Measurements from ENCODE around the gene CDH4. TPM values are rescaled to one million over a fixed set of nuclear protein-coding genes. Genes with fewer than 3 reads are reported as not detected.
A peak's percentile ranks its signal among the peaks of the same experiment; 100 is the strongest.

Gene CDH4
- total and polyA plus RNA-seq, 10 donors = 0.30 to 20.1 (median 7.7) TPM

GRCh38 chr20:61571916-61572711 is 320.1 kb downstream of the CDH4 start:
- peak; percentile 29 for DNase-seq
- 69 to 82% (median 77%) methylated on average over 13 of the region's 13 CpGs for WGBS, 5 donors
- H3K27me3 ChIP-seq (replicated peaks in 1 of 7) = no peaks in the 10 kb centered on the region

GRCh38 chr20:61572789-61573188 is 320.7 kb downstream of the CDH4 start:
- TF ChIP-seq POLR2AphosphoS5 (IDR thresholded peaks at IDR 0.05) (no peak), CTCF (IDR thresholded peaks at IDR 0.05 in 8 of 11, conservative IDR thresholded peaks at IDR 0.05 in 3 of 11) (no peak), POLR2A (IDR thresholded peaks at IDR 0.05) (no peak)
- Histone ChIP-seq H3K4me3 (no peak overlapping the region), H3K4me1 (no peaks in the 10 kb centered on the region), H3K9me3 (peaks cover 0 to 19% (median 0%) of the 10 kb centered on the region in 8 donors), H3K27me3 (replicated peaks in 1 of 7) (no peaks in the 10 kb centered on the region), H3K27ac (no peak overlapping the region), H3K36me3 (no peaks in the 10 kb centered on the region)
- DNase-seq = no peak
- intact Hi-C loops (cut with DNase I; ENCODE audit: low total_unique reads) = no loop called here
- WGBS, 5 donors = 78 to 93% (median 88%) methylated on average over 7 of the region's 7 CpGs

More at GRCh38 chr20:61571916-61572711, 320.1 kb downstream of the CDH4 start:
- no peak overlapping the region for H3K4me3 ChIP-seq
- no peaks in the 10 kb centered on the region for H3K4me1 ChIP-seq
- intact Hi-C loops (cut with DNase I; ENCODE audit: low total_unique reads) = no loop called here
- no peaks in the 10 kb centered on the region for H3K36me3 ChIP-seq
- no peak overlapping the region for H3K27ac ChIP-seq
- TF ChIP-seq POLR2AphosphoS5 (IDR thresholded peaks at IDR 0.05) (no peak), CTCF (IDR thresholded peaks at IDR 0.05 in 8 of 11, conservative IDR thresholded peaks at IDR 0.05 in 3 of 11) (no peak)
- H3K9me3 ChIP-seq = peaks cover 0 to 19% (median 0%) of the 10 kb centered on the region in 8 donors

- intact Hi-C loops (cut with DNase I; ENCODE audit: low total_unique reads) = no loop called here
- Histone ChIP-seq H3K9me3 (peaks cover 0 to 19% (median 0%) of the 10 kb centered on the region in 8 donors), H3K4me1 (no peaks in the 10 kb centered on the region), H3K27me3 (replicated peaks in 1 of 7) (no peaks in the 10 kb centered on the region), H3K36me3 (no peaks in the 10 kb centered on the region), H3K4me3 (no peak overlapping the region), H3K27ac (no peak overlapping the region)
- DNase-seq = peak; percentile 51
- TF ChIP-seq POLR2A (IDR thresholded peaks at IDR 0.05) (no peak), POLR2AphosphoS5 (IDR thresholded peaks at IDR 0.05) (no peak)
- 76 to 86% (median 83%) methylated on average over 10 to 16 of the region's 16 CpGs for WGBS, 5 donors
Observed at GRCh38 chr20:61573415-61574305, 321.6 kb downstream of the CDH4 start.

GRCh38 chr20:61575151-61575937 is 323.3 kb downstream of the CDH4 start:
- no peaks in the 10 kb centered on the region for H3K27me3 ChIP-seq (replicated peaks in 1 of 7)
- H3K27ac ChIP-seq = no peak overlapping the region
- no peaks in the 10 kb centered on the region for H3K36me3 ChIP-seq
- 57 to 69% (median 59%) methylated on average over 6 of the region's 6 CpGs for WGBS, 5 donors
- no peaks in the 10 kb centered on the region for H3K4me1 ChIP-seq
- TF ChIP-seq CTCF (IDR thresholded peaks at IDR 0.05 in 8 of 11, conservative IDR thresholded peaks at IDR 0.05 in 3 of 11) = no peak
- TF ChIP-seq POLR2AphosphoS5 (IDR thresholded peaks at IDR 0.05) = no peak
- no peak for TF ChIP-seq POLR2A (IDR thresholded peaks at IDR 0.05)
- H3K9me3 ChIP-seq = peaks cover 0 to 20% (median 0%) of the 10 kb centered on the region in 8 donors
- H3K4me3 ChIP-seq = no peak overlapping the region
- intact Hi-C loops (cut with DNase I; ENCODE audit: low total_unique reads) = no loop called here
- no peak for DNase-seq
